Subcutaneous adipose tissue (tissue), 4 donors: ENCODE measurements around the gene XPO6. TPM values are rescaled to one million over a fixed set of nuclear protein-coding genes. Genes with fewer than 3 reads are reported as not detected.

ENCODE experiments used
- total RNA-seq, 4 donors: library from RNA; depleted of rRNA; stranded (reverse); fragments of >200 nt; gene quantifications; one replicate each; pipeline ENCODE4 v1.1.0, GENCODE V29; 2016
- TF ChIP-seq, protein P1 (sequence below): fragments of 450-650 bp; IDR thresholded peaks from one replicate; pipeline ENCODE4 v1.5.1; 2016; ENCODE audit warnings: low read depth, mild to moderate bottlenecking, control low read depth, antibody characterized with exemption, moderate library complexity

XPO6 gene
- total RNA-seq, 4 donors from 2014 or later = 64.1 to 121 (median 82.9) TPM

DNA sequence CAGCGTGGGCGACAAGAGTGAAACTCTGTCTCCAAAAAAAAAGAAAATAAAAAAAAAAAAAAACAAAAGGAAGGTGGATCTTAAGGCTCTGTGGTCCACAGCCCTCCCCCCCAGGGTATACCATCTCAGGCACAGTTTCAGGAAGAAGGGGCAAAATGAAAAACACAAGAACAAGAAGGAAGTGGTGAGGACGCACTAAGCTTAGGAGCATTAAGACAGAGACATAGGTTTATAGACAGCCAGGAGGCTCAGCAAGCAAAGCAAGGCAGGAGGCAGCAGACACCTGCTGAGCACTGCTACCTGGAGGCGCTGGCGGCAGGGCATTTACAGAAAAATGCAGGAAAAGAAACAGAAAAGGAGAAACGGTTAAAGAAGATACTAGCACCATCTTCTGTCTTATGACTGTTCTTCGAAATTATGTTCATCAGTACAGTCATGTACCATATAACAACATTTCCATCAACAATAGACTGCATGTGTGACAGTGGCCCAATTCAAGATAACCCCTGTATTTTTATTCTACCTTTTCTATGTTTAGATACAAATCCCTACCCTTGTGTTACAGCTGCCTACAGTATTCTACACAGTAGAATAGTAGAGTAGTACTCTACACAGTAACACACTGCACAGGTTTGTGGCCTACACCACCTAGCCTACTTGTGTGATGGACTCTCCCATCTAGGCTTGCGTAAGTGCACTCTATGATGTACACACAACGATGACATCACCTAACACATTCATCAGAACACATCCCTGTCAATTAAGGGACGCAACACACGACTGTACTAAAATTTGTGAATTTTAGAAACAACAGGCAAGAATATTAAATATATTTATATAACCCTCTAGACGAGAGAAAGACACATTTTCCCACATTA is 62.5 kb downstream of the XPO6 start:
- TF ChIP-seq, protein P1, sequence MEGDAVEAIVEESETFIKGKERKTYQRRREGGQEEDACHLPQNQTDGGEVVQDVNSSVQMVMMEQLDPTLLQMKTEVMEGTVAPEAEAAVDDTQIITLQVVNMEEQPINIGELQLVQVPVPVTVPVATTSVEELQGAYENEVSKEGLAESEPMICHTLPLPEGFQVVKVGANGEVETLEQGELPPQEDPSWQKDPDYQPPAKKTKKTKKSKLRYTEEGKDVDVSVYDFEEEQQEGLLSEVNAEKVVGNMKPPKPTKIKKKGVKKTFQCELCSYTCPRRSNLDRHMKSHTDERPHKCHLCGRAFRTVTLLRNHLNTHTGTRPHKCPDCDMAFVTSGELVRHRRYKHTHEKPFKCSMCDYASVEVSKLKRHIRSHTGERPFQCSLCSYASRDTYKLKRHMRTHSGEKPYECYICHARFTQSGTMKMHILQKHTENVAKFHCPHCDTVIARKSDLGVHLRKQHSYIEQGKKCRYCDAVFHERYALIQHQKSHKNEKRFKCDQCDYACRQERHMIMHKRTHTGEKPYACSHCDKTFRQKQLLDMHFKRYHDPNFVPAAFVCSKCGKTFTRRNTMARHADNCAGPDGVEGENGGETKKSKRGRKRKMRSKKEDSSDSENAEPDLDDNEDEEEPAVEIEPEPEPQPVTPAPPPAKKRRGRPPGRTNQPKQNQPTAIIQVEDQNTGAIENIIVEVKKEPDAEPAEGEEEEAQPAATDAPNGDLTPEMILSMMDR = no peak

DNA sequence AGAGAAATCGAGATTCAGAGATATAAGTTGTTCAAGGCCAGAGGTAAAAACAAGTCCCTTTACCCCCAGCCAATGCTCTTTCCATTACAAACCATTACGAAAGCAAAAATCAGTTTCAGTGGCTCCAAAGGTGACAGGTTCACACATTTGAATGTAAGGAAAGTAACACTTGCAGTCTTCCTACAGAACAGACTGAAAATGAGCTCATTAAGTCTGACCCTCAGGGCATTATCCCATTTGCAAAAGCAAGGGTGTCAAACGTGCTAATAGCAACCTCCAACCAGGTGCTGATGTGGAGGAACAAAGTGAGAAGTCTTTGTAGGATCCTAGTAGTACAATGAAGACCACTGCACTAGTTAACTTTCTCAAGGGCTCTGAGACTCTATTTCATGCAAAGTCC is 65.2 kb downstream of the XPO6 start:
- TF ChIP-seq, protein P1 = no peak

DNA sequence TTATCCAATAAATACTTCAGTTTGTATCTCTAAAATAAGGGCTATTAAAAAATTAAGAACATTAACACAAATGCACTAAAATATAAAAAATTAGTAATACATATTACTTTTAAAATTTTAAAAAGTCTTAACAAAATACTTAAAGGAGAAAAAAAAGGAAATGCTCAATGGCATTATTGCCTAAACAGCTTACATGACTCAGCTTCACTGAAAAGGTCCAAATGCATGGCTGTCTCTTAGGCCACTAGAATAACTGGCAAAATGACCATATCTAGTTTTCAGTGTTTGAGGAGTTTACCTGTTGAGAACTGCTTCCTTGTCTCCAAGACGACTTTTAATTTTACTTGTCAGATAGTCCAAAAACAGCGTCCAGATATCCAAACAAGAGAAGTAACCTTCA is 66.0 kb downstream of the XPO6 start:
- TF ChIP-seq, protein P1 = no peak

DNA sequence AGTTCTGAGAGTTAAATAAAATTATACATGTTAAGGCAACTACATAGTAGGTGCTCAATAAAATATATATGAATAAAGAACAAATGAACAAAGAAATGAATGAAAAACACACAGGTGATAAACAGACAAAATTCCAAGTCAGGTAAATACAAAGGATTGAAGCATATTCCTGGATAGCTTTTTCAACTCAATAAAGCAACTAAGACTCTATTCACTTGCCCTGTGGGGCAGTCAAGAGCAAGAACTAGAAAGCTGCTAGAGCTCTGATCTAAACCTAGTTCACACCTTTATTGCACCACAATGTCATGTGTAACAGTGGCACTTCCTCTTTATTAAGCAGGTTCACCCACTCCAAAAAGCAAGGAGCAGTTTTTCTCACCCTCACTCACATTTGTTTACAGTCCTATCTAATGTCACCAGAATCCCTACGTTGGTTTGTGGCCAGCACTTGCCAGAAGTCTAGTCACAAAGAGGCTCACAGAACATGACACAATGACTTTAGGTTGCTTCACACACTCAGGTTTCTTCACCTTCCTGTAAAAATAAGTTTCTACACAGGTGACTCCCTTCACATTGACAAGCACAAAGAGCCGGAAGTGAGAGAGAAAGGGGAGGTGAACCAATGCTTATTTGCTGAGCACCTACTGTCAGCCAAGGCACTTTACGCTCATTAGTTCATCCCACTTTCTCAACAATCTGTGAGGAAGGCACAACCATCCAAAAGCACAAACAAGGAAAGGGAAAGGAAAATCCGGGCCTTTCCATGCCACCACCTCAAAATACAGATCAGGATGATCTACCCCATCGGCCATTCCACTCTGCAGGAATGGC is 70.8 kb downstream of the XPO6 start:
- TF ChIP-seq, protein P1 = no peak

DNA sequence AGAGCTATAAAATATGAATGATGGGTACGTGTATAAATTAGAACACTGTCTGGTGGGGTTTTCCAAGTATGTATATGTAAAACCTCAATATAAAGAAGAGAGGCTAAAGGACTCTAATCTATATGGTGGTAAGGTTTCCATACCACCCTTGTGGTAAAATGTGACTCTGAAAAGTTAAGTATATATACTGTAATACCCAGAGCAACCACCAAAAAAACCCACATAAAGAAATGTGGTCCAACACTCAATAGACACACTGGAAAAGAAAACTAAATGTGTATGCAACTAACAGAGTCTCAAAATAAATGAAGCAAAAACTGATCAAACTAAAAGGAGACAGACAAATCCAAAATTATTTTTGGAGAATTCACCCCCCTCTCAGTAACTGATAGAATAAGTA is 72.2 kb downstream of the XPO6 start:
- TF ChIP-seq, protein P1 = no peak

DNA sequence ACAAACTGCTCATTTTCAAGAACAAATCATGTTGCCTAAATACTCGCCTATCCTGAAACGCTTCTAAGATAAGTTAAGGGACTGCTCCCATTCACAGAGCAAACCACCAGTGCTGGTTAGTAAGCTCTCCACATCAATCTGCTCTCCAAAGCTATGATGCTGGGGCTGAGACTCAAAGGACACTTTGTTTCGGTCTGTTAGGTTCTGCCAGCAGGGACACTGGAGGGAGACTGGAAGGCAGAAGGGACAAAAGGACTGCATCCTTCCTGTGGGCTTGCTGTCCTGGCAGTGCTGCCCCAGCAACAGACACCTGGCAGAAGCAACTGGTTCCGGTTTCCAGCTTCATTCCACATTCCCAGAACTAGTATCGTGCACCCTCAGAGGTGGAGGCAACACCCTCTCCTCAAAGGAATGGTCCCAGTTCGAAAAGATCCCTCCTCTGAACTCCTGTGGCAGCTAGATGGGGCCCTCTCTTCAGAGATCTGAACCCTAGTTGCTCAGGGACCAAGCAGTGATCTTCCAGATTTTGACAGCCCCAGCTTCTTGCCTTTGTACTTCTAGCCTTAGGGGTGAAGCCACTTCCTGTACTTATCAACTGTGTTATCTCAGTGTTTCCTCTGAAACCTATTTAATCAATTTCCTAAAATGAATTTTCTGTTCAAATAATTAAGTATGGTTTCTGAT is 74.9 kb downstream of the XPO6 start:
- TF ChIP-seq, protein P1 = no peak

DNA sequence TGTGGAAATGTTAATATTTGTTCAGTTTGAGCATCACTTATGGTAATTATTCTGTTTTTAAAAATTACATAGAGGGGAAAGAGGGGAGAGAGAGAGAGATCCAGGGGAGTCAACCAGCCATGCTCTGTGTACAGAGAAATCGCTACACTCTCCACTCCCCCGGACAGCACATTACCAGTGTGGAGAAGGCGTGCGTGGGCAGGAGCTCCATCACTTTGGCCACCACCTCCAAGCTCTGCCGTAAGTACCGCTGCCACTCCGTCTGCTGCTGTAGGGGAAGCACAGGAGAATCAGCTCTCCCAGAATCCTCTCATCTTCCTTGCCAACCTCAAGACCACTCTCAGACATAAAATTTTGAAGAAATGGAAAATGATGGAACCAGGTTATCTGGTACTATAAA is 78.1 kb downstream of the XPO6 start:
- TF ChIP-seq, protein P1 = no peak
